K562 (cell line): ENCODE results near the gene PLEKHG5. TPM values are rescaled to one million over a fixed set of nuclear protein-coding genes. Genes with fewer than 3 reads are reported as not detected.

Experiments
- DDX20 ChIP-seq: fragments of 450-650 bp; IDR thresholded peaks from 2 replicates; pipeline ENCODE4 v1.6.1; 2016; ENCODE audit warnings: missing genetic modification characterization, low read depth, mild to moderate bottlenecking, missing compliant biosample characterization, moderate library complexity
- DMBX1 ChIP-seq: fragments of 250-450 bp; sonication (Bioruptor Pico); IDR thresholded peaks from 2 replicates; pipeline ENCODE4 v1.8.0; 2022; ENCODE audit warnings: inconsistent platforms, mild to moderate bottlenecking, moderate library complexity, borderline replicate concordance
- HDAC8 ChIP-seq: fragments of 450-650 bp; IDR thresholded peaks from 2 replicates; pipeline ENCODE4 v1.6.1; 2016; ENCODE audit warnings: mild to moderate bottlenecking, missing genetic modification characterization, moderate library complexity, missing compliant biosample characterization
- NR1H2 ChIP-seq: sonication (generic); formaldehyde crosslinking; IDR thresholded peaks from 2 replicates; pipeline ENCODE4 v1.4.0; 2020; ENCODE audit warnings: mild to moderate bottlenecking, missing genetic modification reagents
- NR3C1 ChIP-seq: sonication (generic); formaldehyde crosslinking; IDR thresholded peaks from 2 replicates; pipeline ENCODE4 v1.8.1; 2022; ENCODE audit warnings: missing genetic modification reagents
- NR4A1 ChIP-seq, 2 experiments: fragments of 250-450 bp in 1 of 2; fragments of 450-650 bp in 1 of 2; sonication (Bioruptor Pico) in 1 of 2; IDR thresholded peaks; 2 replicates each; pipeline versions ENCODE4 v1.4.0 to v1.6.1; 2016 to 2020; ENCODE audit warnings: mild to moderate bottlenecking in 2 of 2, missing compliant biosample characterization in 1 of 2, missing genetic modification characterization in 1 of 2, moderate library complexity in 1 of 2
- POLR2A ChIP-seq: fragments of 450-650 bp; conservative IDR thresholded peaks from 2 replicates; pipeline ENCODE4 v1.6.1; 2016
- POLR2AphosphoS5 ChIP-seq: IDR thresholded peaks from 2 replicates; pipeline ENCODE4 v1.6.1; 2011; ENCODE audit warnings: mild to moderate bottlenecking, low read depth, low read length, moderate library complexity; ENCODE audit not compliant: control insufficient read depth, insufficient read depth
- POLR3A ChIP-seq: IDR thresholded peaks from 2 replicates; pipeline ENCODE4 v1.6.1; 2011; ENCODE audit warnings: borderline replicate concordance, mild to moderate bottlenecking, moderate library complexity; ENCODE audit not compliant: insufficient read length, insufficient read depth; ENCODE audit errors: extremely low read depth
- RB1 ChIP-seq: fragments of 450-650 bp; IDR thresholded peaks from 2 replicates; pipeline ENCODE4 v1.6.1; 2017; ENCODE audit warnings: low read depth, mild to moderate bottlenecking
- RFX5 ChIP-seq: IDR thresholded peaks from 2 replicates; pipeline ENCODE4 v1.6.1; 2011; ENCODE audit warnings: low read depth, mild to moderate bottlenecking, improper control_type of control experiment, low read length
- SAFB ChIP-seq: fragments of 200-400 bp; formaldehyde crosslinking; IDR thresholded peaks from 2 replicates; pipeline ENCODE4 v1.6.1; 2017; ENCODE audit warnings: low read depth, low read length, borderline replicate concordance
- SMARCE1 ChIP-seq: fragments of 450-650 bp; IDR thresholded peaks from 2 replicates; pipeline ENCODE4 v1.7.1; 2016; ENCODE audit warnings: mild to moderate bottlenecking
- SMC3 ChIP-seq: conservative IDR thresholded peaks from 2 replicates; pipeline ENCODE4 v1.6.1; 2011; ENCODE audit warnings: low read depth, low read length, improper control_type of control experiment; ENCODE audit not compliant: insufficient read depth
- TBL1XR1 ChIP-seq, 2 experiments: IDR thresholded peaks; 2 replicates each; pipeline ENCODE4 v1.6.1; 2012; ENCODE audit warnings: improper control_type of control experiment in 2 of 2, low read length in 2 of 2, mild to moderate bottlenecking in 1 of 2
- TCF7L2 ChIP-seq: fragments of 150-350 bp; IDR thresholded peaks from 2 replicates; pipeline ENCODE4 v1.6.1; 2016; ENCODE audit warnings: low read depth, mild to moderate bottlenecking, low read length, moderate library complexity
- ZC3H8 ChIP-seq: fragments of 450-650 bp; IDR thresholded peaks from 2 replicates; pipeline ENCODE4 v1.6.1; 2017
- ZNF263 ChIP-seq: sonication (generic); formaldehyde crosslinking; IDR thresholded peaks from 2 replicates; pipeline ENCODE4 v1.8.0; 2022; ENCODE audit warnings: mild to moderate bottlenecking, missing genetic modification reagents, borderline replicate concordance
- polyA plus RNA-seq, 8 experiments: library from polyadenylated mRNA; depleted of rRNA in 4 of 8; stranded (reverse) in 5 of 8; unstranded in 3 of 8; fragments of >200 nt; fragmentation: Nextera tagmentation in 2 of 8; fragmentation: Illumina TruSeq in 1 of 8; extraction: Ambion mirVana in 2 of 8; extraction: Trizol in 1 of 8; gene quantifications; 2 replicates each; pipeline versions ENCODE4 v1.2.1 to v1.2.3, GENCODE V29; 2011 to 2014; ENCODE audit warnings: inconsistent platforms in 1 of 8, missing spikeins in 1 of 8
- total RNA-seq, 7 experiments: library from RNA; depleted of rRNA in 6 of 7; stranded (reverse); fragments of >200 nt in 6 of 7; fragmentation: Illumina TruSeq in 2 of 7; extraction: Trizol in 2 of 7; gene quantifications; 2 replicates each; pipeline versions ENCODE4 v1.2.1 to v1.2.3, GENCODE V29; 2011 to 2021; ENCODE audit warnings: low replicate concordance in 1 of 7
- TF ChIP-seq, protein P1 (sequence below): fragments of 250-450 bp; sonication (Bioruptor Pico); IDR thresholded peaks from 2 replicates; pipeline ENCODE4 v1.8.0; 2022; ENCODE audit warnings: inconsistent platforms
- TF ChIP-seq, protein P2 (sequence below): fragments of 250-450 bp; sonication (Bioruptor Pico); IDR thresholded peaks from 2 replicates; pipeline ENCODE4 v1.9.0; 2021; ENCODE audit warnings: mild to moderate bottlenecking, inconsistent platforms
- TF ChIP-seq, protein P3 (sequence below): fragments of 250-450 bp; sonication (Bioruptor Pico); IDR thresholded peaks from 2 replicates; pipeline ENCODE4 v1.4.0; 2020; ENCODE audit warnings: mild to moderate bottlenecking, moderate library complexity, borderline replicate concordance
- TF ChIP-seq, protein P4 (sequence below): fragments of 450-650 bp; formaldehyde crosslinking; conservative IDR thresholded peaks from 2 replicates; pipeline ENCODE4 v1.4.0; 2022; ENCODE audit warnings: mild to moderate bottlenecking, missing genetic modification characterization

PLEKHG5 gene
- total and polyA plus RNA-seq, 9 of the 15 experiments (the other 6 are each of a cell fraction or from before 2014, with no cell fraction given), result 0.04 to 0.29 (median 0.09) TPM; not detected in 3

DNA sequence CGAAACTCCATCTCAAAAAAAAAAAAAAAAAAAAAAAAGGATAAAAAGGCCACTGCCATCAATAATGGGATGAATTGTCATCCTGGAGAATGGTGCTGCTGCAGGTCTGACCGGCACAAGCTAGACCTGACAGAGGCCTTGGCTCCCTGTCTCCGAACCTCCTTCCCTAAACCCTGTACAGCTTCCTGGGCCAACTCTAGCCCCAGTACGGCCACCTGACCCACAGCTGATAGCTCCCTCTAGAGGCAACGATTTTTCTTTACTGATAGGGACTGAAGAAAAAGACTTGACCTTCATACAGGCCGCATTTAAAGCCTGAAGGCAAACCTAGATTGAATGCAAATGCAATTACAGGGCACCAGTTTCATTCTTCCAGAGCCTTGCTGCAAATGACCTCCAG is 32.1 kb upstream of the PLEKHG5 start (continued):
- TF ChIP-seq NR4A1 (CRISPR knock-in tag; IDR thresholded peaks at IDR 0.05) (no peak), NR4A1 (tag; IDR thresholded peaks at IDR 0.05) (no peak), POLR2A (no peak), POLR3A (no peak), DMBX1 (CRISPR knock-in tag) (no peak), TBL1XR1 (IDR thresholded peaks at IDR 0.05; ENCODE audit: low read length in 2 of 2) (no peak), TCF7L2 (no peak), RFX5 (no peak), POLR2AphosphoS5 (peak; percentile 49; the same call in 1 of the 2 replicates), DDX20 (tag) (no peak), NR1H2 (CRISPR knock-in tag) (no peak), SMARCE1 (no peak), SMC3 (peak; percentile 51), HDAC8 (tag) (no peak), ZNF263 (0 out of 2 replicates have a peak, but pooled peaks have one; percentile 34), NR3C1 (CRISPR knock-in tag) (no peak), SAFB (no peak), RB1 (peak; percentile 10; the same call in 1 of the 2 replicates), ZC3H8 (no peak)
- TF ChIP-seq, protein P1, sequence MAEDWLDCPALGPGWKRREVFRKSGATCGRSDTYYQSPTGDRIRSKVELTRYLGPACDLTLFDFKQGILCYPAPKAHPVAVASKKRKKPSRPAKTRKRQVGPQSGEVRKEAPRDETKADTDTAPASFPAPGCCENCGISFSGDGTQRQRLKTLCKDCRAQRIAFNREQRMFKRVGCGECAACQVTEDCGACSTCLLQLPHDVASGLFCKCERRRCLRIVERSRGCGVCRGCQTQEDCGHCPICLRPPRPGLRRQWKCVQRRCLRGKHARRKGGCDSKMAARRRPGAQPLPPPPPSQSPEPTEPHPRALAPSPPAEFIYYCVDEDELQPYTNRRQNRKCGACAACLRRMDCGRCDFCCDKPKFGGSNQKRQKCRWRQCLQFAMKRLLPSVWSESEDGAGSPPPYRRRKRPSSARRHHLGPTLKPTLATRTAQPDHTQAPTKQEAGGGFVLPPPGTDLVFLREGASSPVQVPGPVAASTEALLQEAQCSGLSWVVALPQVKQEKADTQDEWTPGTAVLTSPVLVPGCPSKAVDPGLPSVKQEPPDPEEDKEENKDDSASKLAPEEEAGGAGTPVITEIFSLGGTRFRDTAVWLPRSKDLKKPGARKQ (CRISPR knock-in tag), result peak; percentile 61; the same call in 1 of the 2 replicates
- TF ChIP-seq, protein P2, sequence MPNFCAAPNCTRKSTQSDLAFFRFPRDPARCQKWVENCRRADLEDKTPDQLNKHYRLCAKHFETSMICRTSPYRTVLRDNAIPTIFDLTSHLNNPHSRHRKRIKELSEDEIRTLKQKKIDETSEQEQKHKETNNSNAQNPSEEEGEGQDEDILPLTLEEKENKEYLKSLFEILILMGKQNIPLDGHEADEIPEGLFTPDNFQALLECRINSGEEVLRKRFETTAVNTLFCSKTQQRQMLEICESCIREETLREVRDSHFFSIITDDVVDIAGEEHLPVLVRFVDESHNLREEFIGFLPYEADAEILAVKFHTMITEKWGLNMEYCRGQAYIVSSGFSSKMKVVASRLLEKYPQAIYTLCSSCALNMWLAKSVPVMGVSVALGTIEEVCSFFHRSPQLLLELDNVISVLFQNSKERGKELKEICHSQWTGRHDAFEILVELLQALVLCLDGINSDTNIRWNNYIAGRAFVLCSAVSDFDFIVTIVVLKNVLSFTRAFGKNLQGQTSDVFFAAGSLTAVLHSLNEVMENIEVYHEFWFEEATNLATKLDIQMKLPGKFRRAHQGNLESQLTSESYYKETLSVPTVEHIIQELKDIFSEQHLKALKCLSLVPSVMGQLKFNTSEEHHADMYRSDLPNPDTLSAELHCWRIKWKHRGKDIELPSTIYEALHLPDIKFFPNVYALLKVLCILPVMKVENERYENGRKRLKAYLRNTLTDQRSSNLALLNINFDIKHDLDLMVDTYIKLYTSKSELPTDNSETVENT, result no peak
- TF ChIP-seq, protein P3, sequence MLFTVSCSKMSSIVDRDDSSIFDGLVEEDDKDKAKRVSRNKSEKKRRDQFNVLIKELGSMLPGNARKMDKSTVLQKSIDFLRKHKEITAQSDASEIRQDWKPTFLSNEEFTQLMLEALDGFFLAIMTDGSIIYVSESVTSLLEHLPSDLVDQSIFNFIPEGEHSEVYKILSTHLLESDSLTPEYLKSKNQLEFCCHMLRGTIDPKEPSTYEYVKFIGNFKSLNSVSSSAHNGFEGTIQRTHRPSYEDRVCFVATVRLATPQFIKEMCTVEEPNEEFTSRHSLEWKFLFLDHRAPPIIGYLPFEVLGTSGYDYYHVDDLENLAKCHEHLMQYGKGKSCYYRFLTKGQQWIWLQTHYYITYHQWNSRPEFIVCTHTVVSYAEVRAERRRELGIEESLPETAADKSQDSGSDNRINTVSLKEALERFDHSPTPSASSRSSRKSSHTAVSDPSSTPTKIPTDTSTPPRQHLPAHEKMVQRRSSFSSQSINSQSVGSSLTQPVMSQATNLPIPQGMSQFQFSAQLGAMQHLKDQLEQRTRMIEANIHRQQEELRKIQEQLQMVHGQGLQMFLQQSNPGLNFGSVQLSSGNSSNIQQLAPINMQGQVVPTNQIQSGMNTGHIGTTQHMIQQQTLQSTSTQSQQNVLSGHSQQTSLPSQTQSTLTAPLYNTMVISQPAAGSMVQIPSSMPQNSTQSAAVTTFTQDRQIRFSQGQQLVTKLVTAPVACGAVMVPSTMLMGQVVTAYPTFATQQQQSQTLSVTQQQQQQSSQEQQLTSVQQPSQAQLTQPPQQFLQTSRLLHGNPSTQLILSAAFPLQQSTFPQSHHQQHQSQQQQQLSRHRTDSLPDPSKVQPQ (CRISPR knock-in tag), result no peak
- TF ChIP-seq, protein P4, sequence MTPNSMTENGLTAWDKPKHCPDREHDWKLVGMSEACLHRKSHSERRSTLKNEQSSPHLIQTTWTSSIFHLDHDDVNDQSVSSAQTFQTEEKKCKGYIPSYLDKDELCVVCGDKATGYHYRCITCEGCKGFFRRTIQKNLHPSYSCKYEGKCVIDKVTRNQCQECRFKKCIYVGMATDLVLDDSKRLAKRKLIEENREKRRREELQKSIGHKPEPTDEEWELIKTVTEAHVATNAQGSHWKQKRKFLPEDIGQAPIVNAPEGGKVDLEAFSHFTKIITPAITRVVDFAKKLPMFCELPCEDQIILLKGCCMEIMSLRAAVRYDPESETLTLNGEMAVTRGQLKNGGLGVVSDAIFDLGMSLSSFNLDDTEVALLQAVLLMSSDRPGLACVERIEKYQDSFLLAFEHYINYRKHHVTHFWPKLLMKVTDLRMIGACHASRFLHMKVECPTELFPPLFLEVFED (CRISPR knock-in tag), result no peak
